Measurements from ENCODE around the gene UBE2E2.

The UBE2E2 gene

DNA sequence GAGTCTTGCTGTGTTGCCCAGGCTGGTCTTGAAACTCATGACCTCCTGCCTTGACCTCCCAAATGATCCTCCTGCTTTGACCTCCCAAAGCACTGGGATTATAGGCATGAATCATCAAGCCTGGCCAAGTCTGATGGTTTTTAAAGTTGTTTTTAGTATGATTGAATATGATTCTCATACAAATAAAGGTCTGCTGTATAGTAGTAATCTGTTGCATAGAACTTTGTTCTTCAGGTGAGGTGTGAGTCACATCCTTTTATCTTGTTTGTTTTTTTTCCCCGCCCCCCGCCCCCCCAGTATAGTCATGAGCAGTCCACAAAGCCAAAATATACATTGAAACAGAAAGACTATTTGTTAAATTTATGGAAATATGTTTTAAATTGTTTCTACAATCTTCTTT lies 39.0 kb downstream of the UBE2E2 start:
- DNase-seq = no peak

DNA sequence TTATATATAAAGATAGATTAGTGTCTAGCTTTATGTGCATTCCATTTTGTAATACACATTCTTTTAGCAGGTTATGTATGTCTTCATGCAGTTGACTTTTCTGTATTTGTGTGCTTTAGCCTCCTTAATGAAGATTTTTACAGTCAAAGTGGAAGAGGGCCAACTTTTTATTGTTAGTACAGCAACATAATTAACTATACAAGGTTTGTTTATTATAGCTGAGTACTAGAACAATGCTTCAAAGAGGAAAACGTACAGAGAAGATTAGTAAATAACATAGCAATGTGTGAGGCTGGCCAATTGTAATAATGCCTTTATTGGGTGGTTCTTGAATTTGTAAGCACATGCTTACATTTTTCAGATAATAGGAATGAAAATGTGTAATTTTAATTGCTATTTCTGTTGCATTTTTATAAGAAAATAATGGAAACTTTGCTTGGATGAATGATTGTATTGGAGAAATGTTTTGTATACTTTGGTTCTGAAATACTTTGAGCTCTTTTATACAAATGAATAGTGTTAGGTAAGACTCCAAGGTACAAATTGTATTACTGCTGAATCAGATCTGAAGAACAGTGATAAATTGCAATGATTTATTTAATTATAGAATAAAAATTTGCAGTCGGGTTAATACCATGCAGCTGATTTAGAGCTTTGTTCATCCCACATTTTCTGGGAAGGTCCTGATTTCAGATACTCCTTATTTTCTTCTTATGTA lies 41.4 kb downstream of the UBE2E2 start:
- no peak for DNase-seq

DNA sequence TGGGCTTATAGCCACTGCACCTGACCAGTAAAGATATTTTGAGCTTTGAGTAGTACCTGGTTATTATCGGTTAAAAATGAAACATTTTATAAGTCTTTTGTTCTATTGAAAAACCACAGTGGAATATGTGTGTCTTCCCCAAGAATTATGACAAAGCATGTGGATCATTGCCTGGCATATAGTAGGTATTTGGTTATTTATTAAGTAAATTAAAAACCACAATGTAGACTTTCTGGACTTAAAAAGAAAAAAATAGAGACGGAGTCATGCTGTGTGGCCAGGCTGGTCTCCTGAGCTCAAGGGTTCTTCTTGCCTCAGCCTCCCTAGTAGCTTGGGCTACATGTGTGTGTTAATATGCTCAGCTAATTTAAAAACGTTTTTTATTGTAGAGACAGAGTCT lies 43.5 kb downstream of the UBE2E2 start:
- DNase-seq = no peak

DNA sequence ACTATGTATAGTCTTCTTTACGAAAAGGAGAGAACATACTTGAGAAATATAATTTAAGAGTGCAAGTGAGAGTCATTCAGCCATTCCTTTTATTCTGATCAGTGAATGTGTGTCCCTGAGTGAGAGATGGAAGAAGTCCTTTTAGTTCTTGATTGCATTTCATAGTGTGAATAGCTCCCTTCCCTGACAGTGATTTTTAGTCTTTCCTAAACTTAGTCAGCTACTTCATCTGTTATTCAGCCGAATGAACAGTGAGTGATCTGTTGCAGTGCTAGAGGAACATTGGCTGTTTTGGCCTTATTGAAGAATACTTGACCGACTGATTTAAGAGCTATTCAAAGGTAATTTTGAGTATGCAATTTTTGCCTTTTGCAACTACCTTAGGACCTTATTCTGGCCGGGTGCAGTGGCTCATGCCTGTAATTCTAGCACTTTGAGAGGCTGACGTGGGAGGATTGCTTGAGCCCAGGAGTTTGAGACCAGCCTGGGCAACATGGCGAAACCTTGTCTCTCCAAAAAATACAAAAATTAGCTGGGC lies 45.5 kb downstream of the UBE2E2 start:
- DNase-seq = no peak

DNA sequence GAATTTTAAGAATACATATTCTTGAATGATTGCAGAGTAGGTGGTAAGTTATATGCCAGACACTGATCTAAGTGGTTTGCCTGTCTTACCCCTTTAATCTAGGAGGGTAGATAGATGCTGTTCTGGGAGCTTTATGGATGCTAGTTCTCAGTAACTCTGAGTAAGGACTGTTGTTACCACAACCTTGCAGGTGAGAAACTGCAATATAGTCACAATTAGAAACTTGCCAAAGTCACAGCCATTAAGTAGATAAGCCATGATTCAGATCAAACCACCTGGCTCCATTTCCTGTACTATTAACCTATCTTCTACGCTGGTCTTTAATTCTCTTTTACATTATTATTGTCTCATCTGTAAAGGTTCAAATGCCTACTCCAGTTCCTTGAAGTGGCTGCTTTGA lies 46.8 kb downstream of the UBE2E2 start:
- no peak for DNase-seq

DNA sequence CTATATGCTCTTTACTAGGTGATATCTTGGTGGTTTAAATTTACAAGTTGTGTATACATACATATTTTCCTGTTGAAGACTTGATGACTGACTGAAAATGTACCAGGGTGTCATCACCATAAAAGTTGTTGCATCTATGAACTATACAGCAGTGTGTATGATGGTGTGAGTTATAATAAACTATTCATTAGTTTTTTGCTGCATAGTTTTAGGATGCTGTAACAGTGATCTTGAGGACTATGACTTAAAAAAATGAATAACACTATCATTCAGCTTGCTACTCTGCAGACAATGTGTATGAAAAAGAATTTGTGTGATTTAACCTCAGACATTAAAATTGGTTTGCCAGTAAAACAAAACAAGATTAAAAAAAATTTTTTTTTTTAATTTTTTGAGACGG lies 49.0 kb downstream of the UBE2E2 start:
- no peak for DNase-seq

DNA sequence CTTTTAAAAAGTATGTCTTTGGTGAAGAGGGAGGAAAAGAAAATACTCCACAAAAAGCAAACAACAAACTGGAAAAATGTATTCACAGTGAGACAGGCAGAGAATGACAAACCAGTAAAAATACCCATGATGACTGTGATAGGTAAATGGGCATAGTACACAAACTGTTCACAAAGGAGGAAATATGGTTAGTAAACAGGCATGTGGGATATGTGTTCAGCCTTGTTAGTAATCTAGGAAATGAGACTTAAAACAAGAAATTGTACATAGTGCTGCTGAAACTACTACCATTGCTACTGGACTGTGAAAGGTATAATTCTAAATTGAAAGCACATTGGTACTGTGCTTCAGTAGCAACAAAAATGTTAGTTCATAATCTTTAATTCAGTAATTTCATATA lies 50.1 kb downstream of the UBE2E2 start:
- no peak for DNase-seq

DNA sequence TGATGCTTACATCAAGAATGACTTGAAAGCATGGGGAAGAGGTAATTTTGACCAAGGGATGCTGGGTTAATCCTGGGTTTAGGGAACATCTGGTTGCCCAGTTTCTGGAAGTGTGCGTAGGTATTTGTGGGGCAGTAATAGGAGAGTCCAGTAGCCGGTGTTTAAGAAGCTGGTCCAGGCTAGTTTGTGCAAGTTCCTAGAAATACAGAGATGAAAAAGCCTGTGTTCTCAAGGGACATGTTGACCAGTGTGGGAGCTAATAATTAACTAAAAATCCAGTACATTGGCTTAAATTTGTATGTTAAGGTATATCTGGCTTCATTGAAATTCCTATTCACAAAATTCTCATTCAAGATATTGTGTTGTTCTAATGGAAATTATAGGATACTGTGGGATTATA lies 51.2 kb downstream of the UBE2E2 start:
- no peak for DNase-seq

DNA sequence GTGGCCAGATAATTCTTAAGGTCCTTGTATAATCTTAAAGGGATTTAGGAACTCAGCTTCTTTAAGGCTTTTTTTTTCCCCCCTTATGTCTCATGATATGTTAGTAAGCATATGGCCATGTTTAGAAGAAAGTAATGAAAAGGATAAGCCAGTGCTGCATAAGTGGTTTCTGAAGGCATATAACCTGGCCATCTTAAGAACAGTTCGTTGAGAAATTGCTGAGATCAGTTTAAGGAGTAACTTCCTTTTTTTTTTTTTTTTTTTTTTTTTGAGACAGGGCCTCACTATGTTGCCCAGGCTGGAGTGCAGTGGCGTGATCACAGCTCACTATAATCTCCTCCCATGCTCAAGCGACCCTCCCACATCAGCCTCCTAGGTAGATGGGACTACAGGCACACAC lies 51.7 kb downstream of the UBE2E2 start:
- no peak for DNase-seq

DNA sequence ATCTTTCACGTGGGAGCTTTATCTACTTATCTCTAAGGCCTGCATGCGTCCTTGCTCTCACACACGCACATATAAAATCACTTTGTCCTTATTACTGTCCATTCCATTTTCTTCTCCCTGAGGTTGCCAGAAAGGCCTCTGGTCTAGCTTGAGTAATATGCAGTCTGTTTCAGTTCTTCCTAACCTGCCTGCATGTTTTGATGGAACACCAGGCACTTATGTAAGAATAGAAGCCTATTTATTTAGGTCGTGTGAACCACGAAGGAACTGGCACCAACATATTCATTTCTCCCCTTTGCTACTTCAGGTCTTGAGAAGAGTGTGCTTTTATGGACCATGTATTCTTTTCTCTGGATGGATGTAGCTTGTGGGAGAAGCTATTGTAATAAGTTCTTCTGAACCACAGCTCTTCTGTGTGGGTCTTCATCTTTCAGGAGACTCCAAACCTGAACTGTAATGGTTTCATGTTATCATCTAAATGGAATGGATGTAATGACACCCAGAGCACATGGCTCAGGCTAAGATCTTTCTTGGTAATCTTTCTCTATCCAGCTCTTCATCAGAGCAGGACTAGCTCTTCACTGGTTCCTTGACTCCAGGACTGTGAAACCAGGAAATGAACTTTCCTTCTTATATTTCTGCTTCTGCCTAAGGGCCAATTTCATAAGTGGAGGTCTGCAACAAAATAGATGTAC lies 53.8 kb downstream of the UBE2E2 start:
- no peak for DNase-seq

DNA sequence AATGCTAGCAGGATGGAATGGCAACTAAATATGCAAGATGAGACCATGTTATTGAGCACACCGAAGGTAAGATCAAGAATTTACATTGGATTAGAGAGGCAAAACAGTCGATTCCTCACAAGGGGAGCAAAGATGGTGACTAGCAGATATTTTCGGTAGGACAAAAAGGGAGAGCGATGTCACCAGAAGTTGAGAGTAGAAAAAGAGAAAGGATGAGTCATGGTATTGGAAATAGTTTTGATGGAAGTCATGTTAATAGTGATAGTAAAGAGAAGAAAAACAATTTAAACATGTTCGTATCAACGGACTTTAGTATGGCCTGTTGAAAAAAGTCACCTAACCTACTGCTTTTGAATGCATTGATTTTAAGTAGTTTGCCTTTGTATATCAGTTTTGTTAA lies 55.0 kb downstream of the UBE2E2 start:
- DNase-seq = no peak

DNA sequence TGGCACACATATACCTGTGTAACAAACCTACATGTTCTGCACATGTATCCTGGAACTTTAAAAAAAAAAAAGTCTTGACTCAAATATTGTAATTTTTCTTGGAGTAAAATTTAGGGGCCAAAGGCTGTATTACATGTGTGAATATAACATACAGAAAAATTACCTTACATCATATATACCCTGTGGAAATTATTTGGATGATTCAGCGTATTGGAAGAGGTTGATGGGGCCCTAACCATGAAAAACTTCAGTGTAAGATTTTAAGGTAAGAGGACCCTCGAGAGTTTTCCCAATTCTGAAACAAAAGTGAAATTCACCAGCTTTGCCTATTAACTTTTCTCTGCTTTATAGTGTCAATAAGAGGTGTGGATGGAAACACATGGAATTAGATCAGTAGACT lies 56.4 kb downstream of the UBE2E2 start:
- no peak for DNase-seq

DNA sequence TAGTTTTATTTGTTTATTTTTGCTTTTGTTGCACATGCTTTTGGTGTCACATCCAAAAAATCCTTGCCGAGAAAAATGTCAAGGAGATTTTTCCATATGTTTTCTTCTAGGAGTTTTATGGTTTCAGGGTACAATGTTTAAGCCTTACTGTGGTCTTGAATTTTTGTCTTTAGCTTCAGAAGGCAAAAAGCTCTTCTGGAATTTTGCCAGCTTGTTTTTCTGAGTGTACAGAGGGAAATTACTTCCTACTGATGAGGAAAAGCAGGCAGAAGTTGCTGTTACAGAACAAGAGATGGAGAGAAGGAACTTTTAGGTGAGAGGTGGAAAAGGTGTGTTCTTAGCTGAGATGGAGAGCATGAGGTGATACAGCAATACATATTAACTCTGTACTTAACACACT lies 59.6 kb downstream of the UBE2E2 start:
- DNase-seq = no peak

DNA sequence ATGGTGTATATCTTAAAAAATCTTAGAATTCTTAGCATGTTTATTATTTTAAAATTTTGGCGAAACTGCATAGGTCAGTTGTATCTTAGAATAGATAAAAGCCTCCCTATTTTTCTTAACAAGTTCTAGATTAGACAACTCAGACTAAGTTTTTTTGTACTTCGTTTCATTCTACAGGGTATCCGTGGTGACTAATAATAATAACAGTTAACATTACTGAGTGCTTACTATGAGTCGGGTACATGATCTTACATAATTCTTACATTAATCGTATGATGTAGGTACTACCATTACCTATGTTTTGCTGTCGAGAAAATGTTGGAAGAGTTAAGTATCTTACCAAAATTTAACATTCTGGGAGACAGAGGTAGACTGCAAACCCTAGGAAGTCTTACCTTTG lies 60.7 kb downstream of the UBE2E2 start:
- DNase-seq = no peak

DNA sequence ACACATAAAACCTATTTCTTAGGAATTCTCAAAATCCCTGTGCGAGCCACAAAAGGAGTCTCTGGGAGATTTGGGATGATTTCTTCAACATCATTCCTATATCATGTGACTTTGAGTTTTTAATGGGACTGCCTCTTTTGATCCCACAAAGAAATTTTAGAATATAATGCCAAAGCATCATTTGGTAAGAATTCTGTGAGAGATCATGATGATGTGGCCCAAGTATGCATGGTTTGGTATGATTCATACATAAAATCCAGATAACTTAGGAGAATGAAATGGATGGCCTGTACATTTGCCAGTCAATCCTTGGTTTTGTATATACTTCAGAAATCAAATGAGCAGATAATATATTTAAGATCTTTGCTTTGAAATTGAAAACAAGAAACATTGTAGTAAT lies 61.3 kb downstream of the UBE2E2 start:
- no peak for DNase-seq

DNA sequence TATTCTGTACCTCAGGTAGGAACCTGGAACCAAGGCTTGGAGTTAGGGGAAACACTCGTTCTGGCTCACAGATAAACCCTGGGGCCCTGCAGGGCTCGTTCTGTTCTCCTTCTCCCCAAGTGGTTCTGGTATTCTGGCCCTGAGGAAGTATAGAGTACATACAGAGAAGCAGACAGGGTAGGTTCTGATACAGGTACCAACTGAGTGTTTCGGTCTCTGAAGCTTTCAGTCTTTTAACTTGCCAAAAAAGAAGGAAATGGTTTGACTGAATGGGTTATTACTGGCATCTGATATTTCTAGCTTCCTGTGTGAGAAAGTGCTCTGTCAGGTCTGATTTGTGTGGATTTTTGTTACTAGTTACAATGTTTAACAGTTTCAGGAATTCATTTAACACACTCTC lies 67.3 kb downstream of the UBE2E2 start:
- no peak for DNase-seq

DNA sequence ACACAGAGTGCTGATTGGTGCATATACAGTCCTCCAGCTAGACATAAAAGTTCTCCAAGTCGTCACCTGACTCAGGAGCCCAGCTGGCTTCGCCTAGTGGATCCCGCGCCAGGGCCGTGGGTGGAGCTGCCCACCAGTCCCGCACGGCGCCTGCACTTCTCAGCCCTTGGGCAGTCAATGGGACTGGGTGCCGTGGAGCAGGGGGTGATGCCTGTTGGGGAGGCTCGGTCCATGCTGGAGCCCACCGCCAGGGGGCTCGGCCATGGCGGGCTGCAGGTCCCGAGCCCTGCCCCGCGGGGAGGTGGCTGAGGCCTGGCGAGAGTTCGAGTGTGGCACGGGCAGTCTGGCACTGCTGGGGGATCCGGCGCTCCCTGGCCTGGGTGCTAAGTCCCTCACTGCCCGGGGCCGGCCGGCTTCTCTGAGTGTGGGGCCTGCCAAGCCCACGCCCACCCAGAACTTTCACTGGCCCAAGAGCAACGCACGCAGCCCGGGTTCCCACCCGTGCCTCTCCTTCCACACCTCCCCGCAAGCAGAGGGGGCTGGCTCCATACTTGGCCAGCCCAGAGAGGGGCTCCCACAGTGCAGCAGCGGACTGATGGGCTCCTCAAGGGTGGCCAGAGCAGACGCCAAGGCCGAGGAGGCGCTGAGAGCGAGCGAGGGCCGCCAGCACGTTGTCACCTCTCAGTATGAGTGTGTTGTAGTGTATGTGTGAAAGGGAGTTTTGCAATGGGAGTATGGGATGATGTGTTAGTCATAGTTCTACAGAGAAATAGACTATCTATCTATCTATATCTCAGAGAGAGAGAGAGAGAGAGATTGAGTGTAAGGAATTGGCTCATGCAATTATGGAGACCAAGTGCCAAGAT lies 69.0 kb downstream of the UBE2E2 start:
- DNase-seq = no peak

DNA sequence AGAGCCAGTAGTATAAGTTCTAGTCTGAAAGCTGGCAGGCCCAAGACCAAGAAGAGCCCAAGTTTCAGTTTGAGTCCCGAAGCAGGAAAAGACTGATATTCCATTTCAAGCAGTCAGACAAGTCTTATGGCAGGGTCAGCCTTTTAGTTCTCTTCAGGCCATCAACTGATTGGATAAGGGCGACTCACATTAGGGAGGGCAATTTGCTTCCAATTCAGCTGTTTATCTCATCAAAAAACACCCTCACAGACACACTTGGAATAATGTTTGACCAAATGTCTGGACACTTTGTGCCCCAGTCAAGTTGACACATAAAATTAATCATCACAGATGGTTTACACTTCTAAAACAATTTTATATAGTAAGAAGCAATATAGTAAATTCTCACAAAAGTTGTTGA lies 69.7 kb downstream of the UBE2E2 start:
- DNase-seq = no peak

DNA sequence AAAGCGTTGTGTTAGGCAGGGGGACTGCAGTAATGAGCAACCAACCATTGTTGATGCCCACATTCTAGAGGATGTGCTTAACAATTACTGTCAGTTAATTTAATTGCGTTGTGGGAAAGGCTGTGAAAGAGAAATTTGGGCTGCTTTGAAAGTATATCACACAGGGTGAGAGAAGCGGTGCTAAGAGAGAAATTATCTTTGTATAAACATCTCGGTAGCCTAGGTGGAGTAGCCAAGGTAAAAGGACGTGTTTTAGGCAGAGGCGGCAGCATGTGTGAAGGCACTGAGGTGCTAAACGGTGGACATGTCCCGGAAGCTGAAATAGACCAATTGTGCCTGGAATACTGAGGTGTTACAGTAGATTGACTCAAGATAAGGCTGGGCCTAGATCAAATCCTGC lies 71.9 kb downstream of the UBE2E2 start:
- DNase-seq = no peak

DNA sequence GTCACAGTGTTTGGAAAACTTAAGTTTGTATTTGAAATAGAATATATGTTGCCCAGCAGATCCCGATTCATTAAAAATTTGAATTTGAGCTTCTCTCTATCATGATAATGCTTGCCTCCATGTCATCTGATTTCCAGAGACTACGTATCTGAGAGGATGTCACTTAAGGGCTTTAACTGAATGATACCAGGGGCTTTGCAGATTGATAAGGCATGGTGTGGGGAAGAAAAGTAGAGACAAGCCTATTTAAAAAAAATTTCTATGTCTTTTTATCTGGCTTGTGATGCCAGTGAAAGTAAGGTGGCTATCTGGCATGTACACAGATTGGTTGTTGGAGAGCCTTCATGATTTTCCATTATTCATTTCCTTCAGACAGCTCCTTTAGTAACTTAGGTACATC lies 72.7 kb downstream of the UBE2E2 start:
- no peak for DNase-seq

DNA sequence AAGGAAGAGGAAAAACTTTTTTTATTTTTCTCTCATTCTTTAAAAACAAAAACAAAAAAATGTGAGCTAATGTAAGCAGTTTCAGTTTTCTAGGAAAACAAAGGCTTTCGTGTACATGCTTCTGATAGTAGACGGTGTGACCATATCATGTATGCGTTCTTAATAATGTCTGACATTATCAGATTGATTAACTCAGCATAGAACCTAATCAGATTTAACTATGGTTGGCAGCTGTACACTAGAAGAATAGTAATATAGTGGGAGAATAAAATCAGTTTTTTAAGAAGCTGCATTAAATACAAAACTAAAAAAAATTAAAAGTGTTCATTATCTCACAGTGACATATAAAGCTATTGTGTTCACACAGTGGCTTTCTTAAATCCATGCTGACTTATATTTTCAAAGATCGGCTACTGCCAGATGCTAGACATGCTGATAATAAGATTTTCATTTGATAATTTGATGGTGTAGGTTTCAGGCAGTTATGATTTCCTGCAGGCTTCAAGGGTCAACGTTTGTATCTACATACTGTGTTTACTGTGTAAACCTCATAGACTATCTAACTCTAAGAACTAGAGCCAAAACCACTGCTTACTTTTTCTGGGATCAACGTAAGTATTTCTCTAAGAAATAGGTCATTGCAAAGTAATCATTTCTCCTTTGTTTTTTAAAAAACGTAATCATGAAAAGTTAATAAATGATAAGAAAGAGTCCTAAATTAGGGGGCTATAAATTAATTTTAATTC lies 74.0 kb downstream of the UBE2E2 start:
- no peak for DNase-seq

DNA sequence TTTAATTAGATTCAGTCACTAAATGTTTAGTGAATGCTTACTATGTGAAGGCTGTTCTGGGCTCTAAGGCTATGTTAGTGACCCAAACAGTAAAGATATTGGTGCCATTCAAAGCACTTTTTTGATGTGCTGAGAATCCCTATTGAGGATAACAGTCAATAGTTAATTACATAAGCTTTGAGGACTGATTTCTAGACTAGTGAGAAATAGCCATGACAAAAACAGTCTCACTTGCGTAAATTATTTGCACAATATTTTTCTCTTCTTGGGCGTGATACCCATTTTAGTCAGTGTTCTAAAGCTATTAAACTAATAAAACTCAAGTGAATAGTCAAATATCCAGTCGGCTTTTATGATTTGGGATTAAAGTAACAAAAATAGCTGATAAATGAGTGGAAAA lies 74.6 kb downstream of the UBE2E2 start:
- no peak for DNase-seq

DNA sequence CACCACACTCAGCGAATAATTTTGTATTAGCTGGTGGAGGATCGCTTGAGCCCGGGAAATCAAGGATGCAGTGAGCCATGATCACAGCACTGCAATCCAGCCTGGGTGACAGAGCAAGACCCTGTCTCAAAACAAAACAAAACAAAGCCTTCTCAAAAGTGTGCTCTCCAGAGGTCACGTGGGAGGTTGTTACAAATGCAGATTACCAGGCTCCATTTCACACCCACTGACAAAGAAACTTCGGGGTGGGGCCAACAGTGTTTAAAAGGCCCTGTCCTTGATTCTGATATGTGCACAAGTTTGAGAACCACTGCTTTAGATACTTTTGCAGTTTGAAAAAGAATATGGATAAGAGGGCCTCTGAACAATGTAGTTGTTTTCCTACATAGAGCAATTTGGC lies 80.5 kb downstream of the UBE2E2 start:
- no peak for DNase-seq

All from CD4-positive, alpha-beta T cell treated with Interleukin-10 for 1 hour (primary cell).